ENCODE measurements around the gene RTEL1. TPM values are rescaled to one million over a fixed set of nuclear protein-coding genes. Genes with fewer than 3 reads are reported as not detected.

The RTEL1 gene
- polyA plus RNA-seq, 1 donor from 2014 or later, result 29.2 TPM

DNA sequence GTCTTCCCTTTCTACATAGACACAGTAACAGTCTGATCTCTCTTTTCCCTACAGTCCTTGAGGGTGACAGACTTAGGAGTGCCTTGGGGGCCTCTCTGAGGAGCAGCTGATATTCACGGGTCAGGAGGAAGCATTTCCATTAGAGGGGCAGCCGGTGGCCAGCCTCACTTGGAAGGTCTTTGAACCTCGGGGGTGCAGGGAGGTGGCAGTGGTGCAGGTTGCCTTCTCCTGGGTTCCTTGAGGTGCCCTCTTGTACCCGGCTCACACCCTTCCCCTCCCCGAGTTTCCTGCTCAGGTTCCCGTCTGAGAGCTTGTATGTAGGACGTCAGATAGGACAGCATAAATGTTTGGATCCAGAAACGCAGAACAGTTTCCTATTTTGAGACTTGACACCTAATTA lies 2.5 kb downstream of the RTEL1 start:
- Histone ChIP-seq H3K36me3 (ENCODE audit: insufficient read depth, low read length) (no peaks in the 10 kb centered on the region), H3K27me3 (ENCODE audit: insufficient read depth, low read depth, low read length) (no peaks in the 10 kb centered on the region), H3K9me3 (ENCODE audit: low read length) (no peaks in the 10 kb centered on the region), H3F3A (ENCODE audit: insufficient read depth, low read length, poor library complexity, severe bottlenecking) (no peaks in the 10 kb centered on the region), H2AFZ (ENCODE audit: low read depth, low read length) (no peak overlapping the region), H3K9me2 (ENCODE audit: insufficient read depth, low read length) (no peaks in the 10 kb centered on the region), H3K4me3 (ENCODE audit: low read length) (no peak overlapping the region), H3K9ac (ENCODE audit: low read length) (no peak overlapping the region), H3K4me2 (ENCODE audit: low read length) (no peak overlapping the region), H3K27ac (ENCODE audit: low read length) (no peak overlapping the region), H4K20me1 (ENCODE audit: insufficient read depth) (no peaks in the 10 kb centered on the region), H3K79me2 (replicated peaks; ENCODE audit: insufficient read depth, low read length) (no peaks in the 10 kb centered on the region)
- TF ChIP-seq POLR2AphosphoS5 (IDR thresholded peaks at IDR 0.05) (no peak), EP300 (conservative IDR thresholded peaks at IDR 0.05; ENCODE audit: poor library complexity, severe bottlenecking) (no peak), TAF1 (IDR thresholded peaks at IDR 0.05; ENCODE audit: low read depth) (no peak), RAD21 (conservative IDR thresholded peaks at IDR 0.05) (no peak), SMC3 (conservative IDR thresholded peaks at IDR 0.05; ENCODE audit: poor library complexity) (no peak), EZH2 (IDR thresholded peaks at IDR 0.05; ENCODE audit: borderline replicate concordance, insufficient read depth, low read length, poor library complexity, severe bottlenecking) (no peak)
- TF ChIP-seq, protein P1, sequence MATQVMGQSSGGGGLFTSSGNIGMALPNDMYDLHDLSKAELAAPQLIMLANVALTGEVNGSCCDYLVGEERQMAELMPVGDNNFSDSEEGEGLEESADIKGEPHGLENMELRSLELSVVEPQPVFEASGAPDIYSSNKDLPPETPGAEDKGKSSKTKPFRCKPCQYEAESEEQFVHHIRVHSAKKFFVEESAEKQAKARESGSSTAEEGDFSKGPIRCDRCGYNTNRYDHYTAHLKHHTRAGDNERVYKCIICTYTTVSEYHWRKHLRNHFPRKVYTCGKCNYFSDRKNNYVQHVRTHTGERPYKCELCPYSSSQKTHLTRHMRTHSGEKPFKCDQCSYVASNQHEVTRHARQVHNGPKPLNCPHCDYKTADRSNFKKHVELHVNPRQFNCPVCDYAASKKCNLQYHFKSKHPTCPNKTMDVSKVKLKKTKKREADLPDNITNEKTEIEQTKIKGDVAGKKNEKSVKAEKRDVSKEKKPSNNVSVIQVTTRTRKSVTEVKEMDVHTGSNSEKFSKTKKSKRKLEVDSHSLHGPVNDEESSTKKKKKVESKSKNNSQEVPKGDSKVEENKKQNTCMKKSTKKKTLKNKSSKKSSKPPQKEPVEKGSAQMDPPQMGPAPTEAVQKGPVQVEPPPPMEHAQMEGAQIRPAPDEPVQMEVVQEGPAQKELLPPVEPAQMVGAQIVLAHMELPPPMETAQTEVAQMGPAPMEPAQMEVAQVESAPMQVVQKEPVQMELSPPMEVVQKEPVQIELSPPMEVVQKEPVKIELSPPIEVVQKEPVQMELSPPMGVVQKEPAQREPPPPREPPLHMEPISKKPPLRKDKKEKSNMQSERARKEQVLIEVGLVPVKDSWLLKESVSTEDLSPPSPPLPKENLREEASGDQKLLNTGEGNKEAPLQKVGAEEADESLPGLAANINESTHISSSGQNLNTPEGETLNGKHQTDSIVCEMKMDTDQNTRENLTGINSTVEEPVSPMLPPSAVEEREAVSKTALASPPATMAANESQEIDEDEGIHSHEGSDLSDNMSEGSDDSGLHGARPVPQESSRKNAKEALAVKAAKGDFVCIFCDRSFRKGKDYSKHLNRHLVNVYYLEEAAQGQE (IDR thresholded peaks at IDR 0.05; ENCODE audit: borderline replicate concordance), result no peak
- TF ChIP-seq, protein P2, sequence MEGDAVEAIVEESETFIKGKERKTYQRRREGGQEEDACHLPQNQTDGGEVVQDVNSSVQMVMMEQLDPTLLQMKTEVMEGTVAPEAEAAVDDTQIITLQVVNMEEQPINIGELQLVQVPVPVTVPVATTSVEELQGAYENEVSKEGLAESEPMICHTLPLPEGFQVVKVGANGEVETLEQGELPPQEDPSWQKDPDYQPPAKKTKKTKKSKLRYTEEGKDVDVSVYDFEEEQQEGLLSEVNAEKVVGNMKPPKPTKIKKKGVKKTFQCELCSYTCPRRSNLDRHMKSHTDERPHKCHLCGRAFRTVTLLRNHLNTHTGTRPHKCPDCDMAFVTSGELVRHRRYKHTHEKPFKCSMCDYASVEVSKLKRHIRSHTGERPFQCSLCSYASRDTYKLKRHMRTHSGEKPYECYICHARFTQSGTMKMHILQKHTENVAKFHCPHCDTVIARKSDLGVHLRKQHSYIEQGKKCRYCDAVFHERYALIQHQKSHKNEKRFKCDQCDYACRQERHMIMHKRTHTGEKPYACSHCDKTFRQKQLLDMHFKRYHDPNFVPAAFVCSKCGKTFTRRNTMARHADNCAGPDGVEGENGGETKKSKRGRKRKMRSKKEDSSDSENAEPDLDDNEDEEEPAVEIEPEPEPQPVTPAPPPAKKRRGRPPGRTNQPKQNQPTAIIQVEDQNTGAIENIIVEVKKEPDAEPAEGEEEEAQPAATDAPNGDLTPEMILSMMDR (IDR thresholded peaks at IDR 0.05; ENCODE audit: poor library complexity, severe bottlenecking), result no peak

DNA sequence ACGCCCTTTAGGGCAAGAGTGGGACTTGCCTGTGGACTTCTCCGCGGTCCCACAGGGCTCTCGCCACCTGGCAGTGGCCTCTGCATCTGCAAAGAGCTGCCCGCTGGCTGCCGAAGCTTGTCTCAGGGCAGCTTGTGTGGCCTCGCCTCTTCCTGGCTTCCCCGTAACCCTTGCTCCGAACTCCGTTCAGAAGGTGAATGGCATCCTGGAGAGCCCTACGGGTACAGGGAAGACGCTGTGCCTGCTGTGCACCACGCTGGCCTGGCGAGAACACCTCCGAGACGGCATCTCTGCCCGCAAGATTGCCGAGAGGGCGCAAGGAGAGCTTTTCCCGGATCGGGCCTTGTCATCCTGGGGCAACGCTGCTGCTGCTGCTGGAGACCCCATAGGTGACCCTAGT lies 3.0 kb downstream of the RTEL1 start:
- H3K79me2 ChIP-seq (replicated peaks; ENCODE audit: insufficient read depth, low read length), result no peaks in the 10 kb centered on the region
- TF ChIP-seq, protein P2 (IDR thresholded peaks at IDR 0.05; ENCODE audit: poor library complexity, severe bottlenecking), result no peak
- no peak for TF ChIP-seq MXI1 (conservative IDR thresholded peaks at IDR 0.05; ENCODE audit: poor library complexity, severe bottlenecking)
- TF ChIP-seq, protein P1 (IDR thresholded peaks at IDR 0.05; ENCODE audit: borderline replicate concordance), result no peak
- TF ChIP-seq RAD21 (conservative IDR thresholded peaks at IDR 0.05), result no peak
- no peak for TF ChIP-seq EP300 (conservative IDR thresholded peaks at IDR 0.05; ENCODE audit: poor library complexity, severe bottlenecking)
- TF ChIP-seq TAF1 (IDR thresholded peaks at IDR 0.05; ENCODE audit: low read depth), result no peak
- no peak for TF ChIP-seq EZH2 (IDR thresholded peaks at IDR 0.05; ENCODE audit: borderline replicate concordance, insufficient read depth, low read length, poor library complexity, severe bottlenecking)
- no peak for TF ChIP-seq POLR2AphosphoS5 (IDR thresholded peaks at IDR 0.05)
- no peaks in the 10 kb centered on the region for H3K36me3 ChIP-seq (ENCODE audit: insufficient read depth, low read length)
- no peak overlapping the region for H2AFZ ChIP-seq (ENCODE audit: low read depth, low read length)
- H4K20me1 ChIP-seq (ENCODE audit: insufficient read depth), result no peaks in the 10 kb centered on the region
- no peaks in the 10 kb centered on the region for H3F3A ChIP-seq (ENCODE audit: insufficient read depth, low read length, poor library complexity, severe bottlenecking)
- no peaks in the 10 kb centered on the region for H3K9me2 ChIP-seq (ENCODE audit: insufficient read depth, low read length)
- H3K27ac ChIP-seq (ENCODE audit: low read length), result no peak overlapping the region
- no peaks in the 10 kb centered on the region for H3K9me3 ChIP-seq (ENCODE audit: low read length)
- H3K27me3 ChIP-seq (ENCODE audit: insufficient read depth, low read depth, low read length), result no peaks in the 10 kb centered on the region
- H3K9ac ChIP-seq (ENCODE audit: low read length), result no peak overlapping the region
- H3K4me2 ChIP-seq (ENCODE audit: low read length), result no peak overlapping the region
- no peak overlapping the region for H3K4me3 ChIP-seq (ENCODE audit: low read length)
